K562 treated with DMSO at 1 percent for 12 hours (cell line): ENCODE data around the gene HCK. TPM values are rescaled to one million over a fixed set of nuclear protein-coding genes. Genes with fewer than 3 reads are reported as not detected.

Source experiments
- total RNA-seq: library from RNA; unstranded; fragments of 300-600 nt; gene quantifications from 2 replicates; pipeline ENCODE4 v1.2.3, GENCODE V29; 2022; ENCODE audit not compliant: insufficient read depth

Gene HCK
- total RNA-seq, result not detected in 2 replicates

GRCh38 chr20:32052090-32052777, at the start of gene HCK:
Gene HCK (plus strand): TSS chr20:32052242.

GRCh38 chr20:32010101-32010500, 41.9 kb upstream of the HCK start, which contains the start of gene CCM2L:
Gene CCM2L (plus strand): TSS chr20:32010438. CDS start chr20:32010455, 17 bp downstream.

GRCh38 chr20:32109392-32110172, 57.5 kb downstream of the HCK start, which contains the start of gene TM9SF4:
Gene TM9SF4 (plus strand): TSS chr20:32109714. CDS start chr20:32109741, 27 bp downstream.

Other genes with a start within 250 kb of the HCK start
- gene MYLK2, start 232.9 kb upstream of the HCK start, total RNA-seq, result 0.84 and 0.97 TPM in 2 replicates
- not detected in 2 replicates for gene FOXS1, start 206.6 kb upstream of the HCK start, total RNA-seq
- gene DUSP15, start 181.7 kb upstream of the HCK start, total RNA-seq, result 0.67 TPM in 1 of 2 replicates, not detected in the other
- gene TTLL9, start 181.6 kb upstream of the HCK start, total RNA-seq, result not detected in 2 replicates
- 21.0 and 28.1 TPM in 2 replicates for gene PDRG1, start 100.2 kb upstream of the HCK start, total RNA-seq
- gene XKR7, start 84.1 kb upstream of the HCK start, total RNA-seq, result not detected in 2 replicates
- 0.75 TPM in 1 of 2 replicates, not detected in the other for gene CCM2L, start 41.8 kb upstream of the HCK start, total RNA-seq
- gene TM9SF4, start 57.5 kb downstream of the HCK start, total RNA-seq, result 12.4 and 38.3 TPM in 2 replicates
- gene PLAGL2, start 155.5 kb downstream of the HCK start, total RNA-seq, result 5.1 and 17.3 TPM in 2 replicates
- 9.3 and 28.7 TPM in 2 replicates for gene POFUT1, start 155.6 kb downstream of the HCK start, total RNA-seq
- 4.5 and 13.2 TPM in 2 replicates for gene KIF3B, start 225.4 kb downstream of the HCK start, total RNA-seq